HEK293 (cell line): ENCODE results near the gene KCTD15.

ENCODE experiments used
- GLIS1 ChIP-seq: fragments of 450-650 bp; formaldehyde crosslinking; IDR thresholded peaks from 2 replicates; pipeline ENCODE4 v1.5.1; 2016; ENCODE audit warnings: missing biosample characterization, missing genetic modification characterization
- KLF7 ChIP-seq: fragments of 450-650 bp; formaldehyde crosslinking; IDR thresholded peaks from 2 replicates; pipeline ENCODE4 v1.5.1; 2016; ENCODE audit warnings: missing biosample characterization, missing genetic modification characterization, borderline replicate concordance
- KLF8 ChIP-seq: fragments of 450-650 bp; formaldehyde crosslinking; IDR thresholded peaks from 2 replicates; pipeline ENCODE4 v1.5.1; 2016; ENCODE audit warnings: missing biosample characterization, missing genetic modification characterization
- REPIN1 ChIP-seq: fragments of 450-650 bp; formaldehyde crosslinking; IDR thresholded peaks from 2 replicates; pipeline ENCODE4 v1.5.1; 2017; ENCODE audit warnings: missing biosample characterization, missing genetic modification characterization, low read depth
- WT1 ChIP-seq: fragments of 450-650 bp; formaldehyde crosslinking; IDR thresholded peaks from 2 replicates; pipeline ENCODE4 v1.5.1; 2016; ENCODE audit warnings: missing biosample characterization, missing genetic modification characterization
- ZBTB17 ChIP-seq: fragments of 450-650 bp; formaldehyde crosslinking; IDR thresholded peaks from 2 replicates; pipeline ENCODE4 v1.5.1; 2016; ENCODE audit warnings: missing biosample characterization, missing genetic modification characterization
- ZBTB7A ChIP-seq: fragments of 450-650 bp; formaldehyde crosslinking; IDR thresholded peaks from 2 replicates; pipeline ENCODE4 v1.5.1; 2016; ENCODE audit warnings: low read depth, missing biosample characterization, missing genetic modification characterization
- ZIC2 ChIP-seq: fragments of 450-650 bp; formaldehyde crosslinking; IDR thresholded peaks from 2 replicates; pipeline ENCODE4 v1.5.1; 2016; ENCODE audit warnings: missing biosample characterization, missing genetic modification characterization
- ZNF335 ChIP-seq: fragments of 450-650 bp; formaldehyde crosslinking; conservative IDR thresholded peaks from 2 replicates; pipeline ENCODE4 v1.5.1; 2016; ENCODE audit warnings: missing biosample characterization, missing genetic modification characterization
- ZNF350 ChIP-seq: fragments of 450-650 bp; formaldehyde crosslinking; IDR thresholded peaks from 2 replicates; pipeline ENCODE4 v1.5.0; 2017; ENCODE audit warnings: missing biosample characterization, mild to moderate bottlenecking, missing genetic modification characterization
- ZNF548 ChIP-seq: fragments of 450-650 bp; formaldehyde crosslinking; IDR thresholded peaks from 2 replicates; pipeline ENCODE4 v1.5.1; 2016; ENCODE audit warnings: missing biosample characterization, missing genetic modification characterization
- ZNF571 ChIP-seq: fragments of 450-650 bp; formaldehyde crosslinking; IDR thresholded peaks from 2 replicates; pipeline ENCODE4 v1.5.0; 2017; ENCODE audit warnings: missing biosample characterization, missing genetic modification characterization
- ZNF600 ChIP-seq: fragments of 450-650 bp; formaldehyde crosslinking; IDR thresholded peaks from 2 replicates; pipeline ENCODE4 v1.5.1; 2016; ENCODE audit warnings: missing biosample characterization, missing genetic modification characterization
- ZNF792 ChIP-seq: fragments of 450-650 bp; formaldehyde crosslinking; IDR thresholded peaks from 2 replicates; pipeline ENCODE4 v1.5.1; 2016; ENCODE audit warnings: missing biosample characterization, missing genetic modification characterization
- ZXDB ChIP-seq: fragments of 450-650 bp; formaldehyde crosslinking; IDR thresholded peaks from 2 replicates; pipeline ENCODE4 v1.5.1; 2016; ENCODE audit warnings: missing biosample characterization, missing genetic modification characterization
- TF ChIP-seq, protein P1 (sequence below): fragments of 450-650 bp; formaldehyde crosslinking; IDR thresholded peaks from 2 replicates; pipeline ENCODE4 v1.5.1; 2016; ENCODE audit warnings: missing biosample characterization, missing genetic modification characterization
- TF ChIP-seq, protein P2 (sequence below): fragments of 450-650 bp; formaldehyde crosslinking; IDR thresholded peaks from 2 replicates; pipeline ENCODE4 v1.5.1; 2016; ENCODE audit warnings: missing biosample characterization, missing genetic modification characterization
- TF ChIP-seq, protein P3 (sequence below): fragments of 450-650 bp; formaldehyde crosslinking; IDR thresholded peaks from 2 replicates; pipeline ENCODE4 v1.5.1; 2016; ENCODE audit warnings: missing biosample characterization, missing genetic modification characterization
- TF ChIP-seq, protein P4 (sequence below): fragments of 450-650 bp; formaldehyde crosslinking; IDR thresholded peaks from 2 replicates; pipeline ENCODE4; 2016; ENCODE audit warnings: missing biosample characterization, missing genetic modification characterization
- TF ChIP-seq, protein P5 (sequence below): fragments of 450-650 bp; formaldehyde crosslinking; IDR thresholded peaks from 2 replicates; pipeline ENCODE4 v1.5.1; 2017; ENCODE audit warnings: missing biosample characterization, missing genetic modification characterization
- TF ChIP-seq, protein P6 (sequence below): fragments of 450-650 bp; formaldehyde crosslinking; IDR thresholded peaks from 2 replicates; pipeline ENCODE4 v1.5.1; 2016; ENCODE audit warnings: missing biosample characterization, missing genetic modification characterization

Gene KCTD15

DNA sequence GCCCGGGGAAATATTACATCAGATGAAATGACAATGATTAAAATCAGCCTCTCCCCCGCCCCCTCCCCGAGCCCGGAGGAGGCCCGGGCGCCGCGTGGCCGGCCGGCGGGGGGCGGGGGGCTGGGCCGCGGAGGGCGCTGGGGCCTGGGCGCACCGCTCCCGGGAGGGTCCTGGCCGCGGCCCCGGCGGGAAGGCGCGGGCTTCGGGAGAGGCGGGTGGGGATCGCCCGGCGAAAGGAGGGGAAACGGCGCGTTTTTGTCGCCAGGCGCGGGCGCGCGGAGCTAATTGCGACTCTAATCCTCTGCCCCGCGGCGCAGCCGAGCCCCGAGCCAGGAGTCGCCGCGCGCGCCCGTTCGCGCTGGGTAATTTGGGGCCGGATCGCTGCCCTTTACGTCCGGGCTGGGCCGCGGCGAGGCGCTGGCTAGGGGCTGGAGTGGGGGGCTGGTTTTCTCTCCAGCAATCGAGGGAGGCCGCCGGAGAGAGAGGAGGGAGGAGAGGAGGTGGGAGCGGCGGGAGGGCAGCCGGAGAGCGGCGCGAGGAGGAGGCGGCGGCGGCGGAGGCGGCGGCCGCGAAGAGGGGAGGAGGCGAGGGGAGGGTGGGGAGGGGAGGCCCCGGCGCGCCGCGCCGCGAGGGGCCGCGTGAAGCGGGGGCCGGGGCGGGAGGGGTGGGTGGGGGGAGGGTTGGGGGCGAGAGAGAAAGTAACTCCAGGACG, at the start of gene KCTD15 (continued):
- peak; percentile 52 for TF ChIP-seq WT1 (tag by site-specific recombination)
- peak; percentile 59; the same call in 1 of the 2 replicates for TF ChIP-seq ZXDB (tag by site-specific recombination)
- TF ChIP-seq, protein P1, sequence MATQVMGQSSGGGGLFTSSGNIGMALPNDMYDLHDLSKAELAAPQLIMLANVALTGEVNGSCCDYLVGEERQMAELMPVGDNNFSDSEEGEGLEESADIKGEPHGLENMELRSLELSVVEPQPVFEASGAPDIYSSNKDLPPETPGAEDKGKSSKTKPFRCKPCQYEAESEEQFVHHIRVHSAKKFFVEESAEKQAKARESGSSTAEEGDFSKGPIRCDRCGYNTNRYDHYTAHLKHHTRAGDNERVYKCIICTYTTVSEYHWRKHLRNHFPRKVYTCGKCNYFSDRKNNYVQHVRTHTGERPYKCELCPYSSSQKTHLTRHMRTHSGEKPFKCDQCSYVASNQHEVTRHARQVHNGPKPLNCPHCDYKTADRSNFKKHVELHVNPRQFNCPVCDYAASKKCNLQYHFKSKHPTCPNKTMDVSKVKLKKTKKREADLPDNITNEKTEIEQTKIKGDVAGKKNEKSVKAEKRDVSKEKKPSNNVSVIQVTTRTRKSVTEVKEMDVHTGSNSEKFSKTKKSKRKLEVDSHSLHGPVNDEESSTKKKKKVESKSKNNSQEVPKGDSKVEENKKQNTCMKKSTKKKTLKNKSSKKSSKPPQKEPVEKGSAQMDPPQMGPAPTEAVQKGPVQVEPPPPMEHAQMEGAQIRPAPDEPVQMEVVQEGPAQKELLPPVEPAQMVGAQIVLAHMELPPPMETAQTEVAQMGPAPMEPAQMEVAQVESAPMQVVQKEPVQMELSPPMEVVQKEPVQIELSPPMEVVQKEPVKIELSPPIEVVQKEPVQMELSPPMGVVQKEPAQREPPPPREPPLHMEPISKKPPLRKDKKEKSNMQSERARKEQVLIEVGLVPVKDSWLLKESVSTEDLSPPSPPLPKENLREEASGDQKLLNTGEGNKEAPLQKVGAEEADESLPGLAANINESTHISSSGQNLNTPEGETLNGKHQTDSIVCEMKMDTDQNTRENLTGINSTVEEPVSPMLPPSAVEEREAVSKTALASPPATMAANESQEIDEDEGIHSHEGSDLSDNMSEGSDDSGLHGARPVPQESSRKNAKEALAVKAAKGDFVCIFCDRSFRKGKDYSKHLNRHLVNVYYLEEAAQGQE, result peak; percentile 36; the same call in 1 of the 2 replicates
- TF ChIP-seq ZBTB7A (tag by site-specific recombination), result peak; percentile 87; the same call in 1 of the 2 replicates
- TF ChIP-seq ZNF792 (tag by site-specific recombination), result 0 out of 2 replicates have a peak, but pooled peaks have one; percentile 38
- peak; percentile 15; the same call in 1 of the 2 replicates for TF ChIP-seq REPIN1 (tag by site-specific recombination)
- TF ChIP-seq ZNF548 (tag by site-specific recombination), result no peak
- TF ChIP-seq, protein P2, sequence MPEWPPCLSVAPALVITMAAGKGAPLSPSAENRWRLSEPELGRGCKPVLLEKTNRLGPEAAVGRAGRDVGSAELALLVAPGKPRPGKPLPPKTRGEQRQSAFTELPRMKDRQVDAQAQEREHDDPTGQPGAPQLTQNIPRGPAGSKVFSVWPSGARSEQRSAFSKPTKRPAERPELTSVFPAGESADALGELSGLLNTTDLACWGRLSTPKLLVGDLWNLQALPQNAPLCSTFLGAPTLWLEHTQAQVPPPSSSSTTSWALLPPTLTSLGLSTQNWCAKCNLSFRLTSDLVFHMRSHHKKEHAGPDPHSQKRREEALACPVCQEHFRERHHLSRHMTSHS (tag by site-specific recombination), result 0 out of 2 replicates have a peak, but pooled peaks have one; percentile 16
- TF ChIP-seq, protein P3, sequence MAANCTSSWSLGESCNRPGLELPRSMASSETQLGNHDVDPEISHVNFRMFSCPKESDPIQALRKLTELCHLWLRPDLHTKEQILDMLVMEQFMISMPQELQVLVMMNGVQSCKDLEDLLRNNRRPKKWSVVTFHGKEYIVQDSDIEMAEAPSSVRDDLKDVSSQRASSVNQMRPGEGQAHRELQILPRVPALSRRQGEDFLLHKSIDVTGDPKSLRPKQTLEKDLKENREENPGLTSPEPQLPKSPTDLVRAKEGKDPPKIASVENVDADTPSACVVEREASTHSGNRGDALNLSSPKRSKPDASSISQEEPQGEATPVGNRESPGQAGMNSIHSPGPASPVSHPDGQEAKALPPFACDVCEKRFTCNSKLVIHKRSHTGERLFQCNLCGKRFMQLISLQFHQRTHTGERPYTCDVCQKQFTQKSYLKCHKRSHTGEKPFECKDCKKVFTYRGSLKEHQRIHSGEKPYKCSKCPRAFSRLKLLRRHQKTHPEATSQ (tag by site-specific recombination), result peak; percentile 91
- peak; percentile 74; the same call in 1 of the 2 replicates for TF ChIP-seq ZNF335
- TF ChIP-seq, protein P4, sequence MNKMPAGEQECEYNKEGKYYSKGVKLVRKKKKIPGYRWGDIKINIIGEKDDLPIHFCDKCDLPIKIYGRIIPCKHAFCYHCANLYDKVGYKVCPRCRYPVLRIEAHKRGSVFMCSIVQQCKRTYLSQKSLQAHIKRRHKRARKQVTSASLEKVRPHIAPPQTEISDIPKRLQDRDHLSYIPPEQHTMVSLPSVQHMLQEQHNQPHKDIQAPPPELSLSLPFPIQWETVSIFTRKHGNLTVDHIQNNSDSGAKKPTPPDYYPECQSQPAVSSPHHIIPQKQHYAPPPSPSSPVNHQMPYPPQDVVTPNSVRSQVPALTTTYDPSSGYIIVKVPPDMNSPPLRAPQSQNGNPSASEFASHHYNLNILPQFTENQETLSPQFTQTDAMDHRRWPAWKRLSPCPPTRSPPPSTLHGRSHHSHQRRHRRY (tag by site-specific recombination), result peak; percentile 95; the same call in 1 of the 2 replicates
- 0 out of 2 replicates have a peak, but pooled peaks have one; percentile 49 for TF ChIP-seq GLIS1 (tag by site-specific recombination)
- TF ChIP-seq, protein P5, sequence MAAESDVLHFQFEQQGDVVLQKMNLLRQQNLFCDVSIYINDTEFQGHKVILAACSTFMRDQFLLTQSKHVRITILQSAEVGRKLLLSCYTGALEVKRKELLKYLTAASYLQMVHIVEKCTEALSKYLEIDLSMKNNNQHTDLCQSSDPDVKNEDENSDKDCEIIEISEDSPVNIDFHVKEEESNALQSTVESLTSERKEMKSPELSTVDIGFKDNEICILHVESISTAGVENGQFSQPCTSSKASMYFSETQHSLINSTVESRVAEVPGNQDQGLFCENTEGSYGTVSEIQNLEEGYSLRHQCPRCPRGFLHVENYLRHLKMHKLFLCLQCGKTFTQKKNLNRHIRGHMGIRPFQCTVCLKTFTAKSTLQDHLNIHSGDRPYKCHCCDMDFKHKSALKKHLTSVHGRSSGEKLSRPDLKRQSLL, result peak; percentile 27; the same call in 1 of the 2 replicates
- TF ChIP-seq KLF8, result peak; percentile 97
- TF ChIP-seq ZNF600 (tag by site-specific recombination), result peak; percentile 21; the same call in 1 of the 2 replicates
- TF ChIP-seq ZNF350, result no peak
- 0 out of 2 replicates have a peak, but pooled peaks have one; percentile 69 for TF ChIP-seq KLF7
- TF ChIP-seq, protein P6, sequence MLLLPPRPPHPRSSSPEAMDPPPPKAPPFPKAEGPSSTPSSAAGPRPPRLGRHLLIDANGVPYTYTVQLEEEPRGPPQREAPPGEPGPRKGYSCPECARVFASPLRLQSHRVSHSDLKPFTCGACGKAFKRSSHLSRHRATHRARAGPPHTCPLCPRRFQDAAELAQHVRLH (tag by site-specific recombination), result no peak
- no peak; the same call in 1 of the 2 replicates for TF ChIP-seq ZIC2 (tag by site-specific recombination)
- no peak for TF ChIP-seq ZNF571 (tag by site-specific recombination)
- peak; percentile 36; the same call in 1 of the 2 replicates for TF ChIP-seq ZBTB17
